Stomach (tissue), 9 donors: ENCODE results near the gene ZNF763. TPM values are rescaled to one million over a fixed set of nuclear protein-coding genes. Genes with fewer than 3 reads are reported as not detected.
"Not testable (repeated sequence)": the region's sequence is repeated elsewhere in the genome, so short reads cannot be mapped to it uniquely, and the experiment has no call there.

ENCODE experiments used
- DNase-seq, 2 donors: peaks; one replicate each; pipeline versions ENCODE4 v3.0.0 to v3.0.0-alpha.2; 2013 to 2019
- H3K27ac ChIP-seq, 5 donors: fragments of 200-600 bp in 4 of 5; sonication (generic) in 4 of 5; one replicate each; pipeline ENCODE4 v1.5.1; 2013 to 2019; ENCODE audit warnings: mild to moderate bottlenecking in 1 of 5, moderate library complexity in 1 of 5
- H3K27me3 ChIP-seq, 3 donors: fragments of 200-600 bp; sonication (generic); one replicate each; pipeline ENCODE4 v1.5.1; 2017 to 2019; ENCODE audit warnings: mixed run types in 1 of 3
- H3K36me3 ChIP-seq, 4 donors: fragments of 200-600 bp; sonication (generic); 1 replicate in 3 of 4; 2 replicates in 1 of 4; pipeline ENCODE4 v1.5.1; 2016 to 2019
- H3K4me1 ChIP-seq, 4 donors: fragments of 200-600 bp; sonication (generic); one replicate each; pipeline ENCODE4 v1.5.1; 2016 to 2019
- H3K4me3 ChIP-seq, 4 donors: fragments of 200-600 bp; sonication (generic) in 3 of 4; one replicate each; pipeline ENCODE4 v1.5.1; 2016 to 2019; ENCODE audit warnings: mild to moderate bottlenecking in 1 of 4
- H3K9me3 ChIP-seq, 4 donors: fragments of 200-600 bp; sonication (generic); one replicate each; pipeline ENCODE4 v1.5.1; 2016 to 2019
- EP300 ChIP-seq: sonication (generic); formaldehyde crosslinking; IDR thresholded peaks from one replicate; pipeline ENCODE4 v1.6.1; 2017; ENCODE audit warnings: antibody characterized with exemption
- POLR2A ChIP-seq, 4 donors: fragments of 450-650 bp; IDR thresholded peaks; one replicate each; pipeline ENCODE4 v1.6.1; 2016; ENCODE audit warnings: antibody characterized with exemption in 4 of 4, control low read depth in 2 of 4, mild to moderate bottlenecking in 1 of 4, moderate library complexity in 1 of 4
- POLR2AphosphoS5 ChIP-seq, 3 donors: sonication (generic); formaldehyde crosslinking; IDR thresholded peaks; one replicate each; pipeline ENCODE4 v1.6.1; 2016; ENCODE audit warnings: antibody characterized with exemption in 3 of 3
- WGBS, 5 donors: extraction: QIAGEN DNeasy Blood & Tissue Kit in 3 of 5; methylation state at CpG; one replicate each; pipeline versions ENCODE4 v1.1.5 to v1.1.7; 2013 to 2018; 5-methylcytosine and 5-hydroxymethylcytosine counted together
- intact Hi-C: fragments of 100-400 bp; cut with DNase I; formaldehyde crosslinking; loops from one replicate; pipeline ENCODE4 v1.15.1; 2023; ENCODE audit warnings: low total_unique reads
- polyA plus RNA-seq, 3 donors: library from polyadenylated mRNA; stranded (reverse); fragments of 200-250 nt; gene quantifications; one replicate each; pipeline ENCODE4 v1.2.3, GENCODE V29; 2013
- total RNA-seq, 5 donors: library from RNA; depleted of rRNA; stranded (reverse); fragments of >200 nt; gene quantifications; one replicate each; pipeline versions ENCODE4 v1.1.0 to v1.2.3, GENCODE V29; 2014 to 2016
- TF ChIP-seq, protein P1 (sequence below), 7 experiments: fragments of 450-650 bp in 4 of 7; fragments of 200-600 bp in 3 of 7; sonication (generic) in 3 of 7; IDR thresholded peaks; one replicate each; pipeline ENCODE4 v1.5.1; 2016 to 2019; ENCODE audit warnings: antibody characterized with exemption in 7 of 7, control low read depth in 2 of 7, mild to moderate bottlenecking in 1 of 7
- donor health status: healthy with polysubstance abuse.
- donor health status: Bipolar disorder and iron deficiency.
- donor health status: healthy.

ZNF763 gene
- total and polyA plus RNA-seq, 8 donors, result 1.3 to 5.7 (median 3.3) TPM; not detected in 1

DNA sequence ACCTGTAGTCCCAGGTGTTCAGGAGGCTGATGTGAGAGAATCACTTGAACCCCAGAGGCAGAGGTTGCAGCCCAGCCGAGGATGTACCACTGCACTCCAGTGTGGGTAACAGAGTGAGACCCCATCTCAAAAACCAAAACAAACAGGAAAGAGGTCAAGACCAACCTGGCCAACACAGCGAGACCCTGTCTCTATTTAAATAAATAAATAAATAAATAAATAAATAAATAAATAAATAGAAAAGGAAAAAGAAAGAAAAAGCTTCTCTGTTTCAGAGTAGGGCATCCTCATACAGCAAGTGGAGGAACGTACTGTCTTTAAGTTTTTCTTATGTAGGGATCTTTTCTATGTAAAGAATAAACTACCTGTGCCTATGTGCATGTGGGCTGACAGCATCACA, 37.6 kb upstream of the ZNF763 start:
- Histone ChIP-seq H3K9me3 (peaks cover 0 to 4% (median 0%) of the 10 kb centered on the region in 4 donors), H3K36me3 (peaks cover 0 to 8% (median 4%) of the 10 kb centered on the region in 4 donors), H3K27ac (no peak overlapping the region), H3K27me3 (no peaks in the 10 kb centered on the region), H3K4me1 (peaks cover 14 to 53% (median 32%) of the 10 kb centered on the region in 4 donors), H3K4me3 (no peak overlapping the region)
- WGBS, 5 donors, result 91 to 98% (median 96%) methylated on average over 3 of the region's 3 CpGs
- TF ChIP-seq EP300, result no peak
- TF ChIP-seq POLR2AphosphoS5 (IDR thresholded peaks at IDR 0.05), result no peak
- TF ChIP-seq, protein P1, sequence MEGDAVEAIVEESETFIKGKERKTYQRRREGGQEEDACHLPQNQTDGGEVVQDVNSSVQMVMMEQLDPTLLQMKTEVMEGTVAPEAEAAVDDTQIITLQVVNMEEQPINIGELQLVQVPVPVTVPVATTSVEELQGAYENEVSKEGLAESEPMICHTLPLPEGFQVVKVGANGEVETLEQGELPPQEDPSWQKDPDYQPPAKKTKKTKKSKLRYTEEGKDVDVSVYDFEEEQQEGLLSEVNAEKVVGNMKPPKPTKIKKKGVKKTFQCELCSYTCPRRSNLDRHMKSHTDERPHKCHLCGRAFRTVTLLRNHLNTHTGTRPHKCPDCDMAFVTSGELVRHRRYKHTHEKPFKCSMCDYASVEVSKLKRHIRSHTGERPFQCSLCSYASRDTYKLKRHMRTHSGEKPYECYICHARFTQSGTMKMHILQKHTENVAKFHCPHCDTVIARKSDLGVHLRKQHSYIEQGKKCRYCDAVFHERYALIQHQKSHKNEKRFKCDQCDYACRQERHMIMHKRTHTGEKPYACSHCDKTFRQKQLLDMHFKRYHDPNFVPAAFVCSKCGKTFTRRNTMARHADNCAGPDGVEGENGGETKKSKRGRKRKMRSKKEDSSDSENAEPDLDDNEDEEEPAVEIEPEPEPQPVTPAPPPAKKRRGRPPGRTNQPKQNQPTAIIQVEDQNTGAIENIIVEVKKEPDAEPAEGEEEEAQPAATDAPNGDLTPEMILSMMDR (IDR thresholded peaks at IDR 0.05), result no peak
- no peak for TF ChIP-seq POLR2A (IDR thresholded peaks at IDR 0.05)
- DNase-seq, result no peak
- intact Hi-C loops, result loop anchor here (10.0 kb wide), 1 partner anchor 58 kb away; no protein-coding TSS in a partner anchor

DNA sequence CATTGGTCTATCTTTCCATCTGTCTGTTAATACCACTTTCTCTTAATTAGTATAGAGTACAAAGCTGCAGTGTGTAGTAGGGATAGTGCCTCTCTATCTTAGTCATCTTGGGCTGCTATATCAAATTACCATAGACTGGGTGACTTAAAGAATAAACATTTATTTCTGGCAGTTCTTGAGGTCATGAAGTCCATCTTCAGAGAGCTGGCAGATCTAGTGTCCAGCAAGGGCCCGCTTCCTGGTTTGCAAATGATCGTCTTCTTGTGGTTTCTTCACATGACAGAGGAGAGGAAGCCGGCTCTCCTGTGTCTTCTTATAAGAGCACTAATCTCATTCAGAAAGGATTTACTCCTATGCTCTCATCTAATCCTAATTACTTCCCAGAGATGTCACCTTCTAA, 33.8 kb upstream of the ZNF763 start:
- H3K4me1 ChIP-seq, result peaks cover 5 to 21% (median 12%) of the 10 kb centered on the region in 4 donors
- peaks cover 0 to 37% (median 12%) of the 10 kb centered on the region in 4 donors for H3K9me3 ChIP-seq
- peaks cover 0 to 30% (median 13%) of the 10 kb centered on the region in 4 donors for H3K36me3 ChIP-seq
- DNase-seq, result no peak
- H3K27me3 ChIP-seq, result no peaks in the 10 kb centered on the region
- 67 to 88% (median 79%) methylated on average over 3 of the region's 3 CpGs for WGBS, 5 donors
- no peak overlapping the region for H3K4me3 ChIP-seq
- no peak overlapping the region for H3K27ac ChIP-seq
- no peak for TF ChIP-seq POLR2A (IDR thresholded peaks at IDR 0.05)
- no peak for TF ChIP-seq EP300
- TF ChIP-seq POLR2AphosphoS5 (IDR thresholded peaks at IDR 0.05), result no peak
- TF ChIP-seq, protein P1 (IDR thresholded peaks at IDR 0.05), result no peak
- intact Hi-C loops, result no loop called here

DNA sequence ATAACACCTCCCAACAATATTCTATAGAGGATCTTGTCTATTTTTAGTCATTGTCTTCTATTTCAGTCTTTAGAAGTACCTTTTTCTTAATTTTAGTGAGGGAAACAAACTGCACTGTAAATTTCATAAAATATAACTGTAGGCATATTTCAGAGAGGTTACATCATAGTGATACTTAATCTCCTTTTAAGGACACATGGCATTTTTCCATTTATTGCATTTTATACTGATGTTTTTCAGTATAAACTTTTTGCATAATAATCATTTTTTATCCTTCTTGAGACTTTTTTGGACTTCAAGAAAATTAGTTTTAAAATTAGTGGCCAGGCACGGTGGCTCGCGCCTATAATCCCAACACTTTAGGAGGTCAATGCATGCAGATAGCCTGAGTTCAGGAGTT, 33.3 kb upstream of the ZNF763 start:
- Histone ChIP-seq H3K9me3 (peaks cover 0 to 41% (median 14%) of the 10 kb centered on the region in 4 donors), H3K27me3 (no peaks in the 10 kb centered on the region), H3K4me3 (no peak overlapping the region), H3K36me3 (peaks cover 0 to 30% (median 13%) of the 10 kb centered on the region in 4 donors), H3K4me1 (peaks cover under 1 to 17% (median 8%) of the 10 kb centered on the region in 4 donors), H3K27ac (no peak overlapping the region)
- TF ChIP-seq, protein P1 (IDR thresholded peaks at IDR 0.05), result no peak
- TF ChIP-seq EP300, result no peak
- no peak for TF ChIP-seq POLR2A (IDR thresholded peaks at IDR 0.05)
- no peak for TF ChIP-seq POLR2AphosphoS5 (IDR thresholded peaks at IDR 0.05)
- 96 to 99% (median 98%) methylated on average over 3 of the region's 3 CpGs for WGBS, 5 donors
- no peak for DNase-seq
- intact Hi-C loops, result no loop called here

DNA sequence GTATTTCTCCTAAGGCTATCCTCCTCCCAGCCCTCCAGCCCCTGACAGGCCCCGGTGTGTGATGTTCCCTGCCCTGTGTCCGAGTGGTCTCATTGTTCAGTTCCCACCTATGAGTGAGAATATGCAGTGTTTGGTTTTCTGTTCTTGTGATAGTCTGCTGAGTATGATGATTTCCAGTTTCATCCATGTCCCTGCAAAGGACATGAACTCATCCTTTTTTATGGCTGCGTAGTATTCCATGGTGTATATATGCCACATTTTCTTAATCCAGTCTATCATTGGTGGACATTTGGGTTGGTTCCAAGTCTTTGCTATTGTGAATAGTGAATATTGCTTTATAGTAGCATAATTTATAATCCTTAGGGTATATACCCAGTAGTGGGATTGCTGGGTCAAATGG, 29.0 kb upstream of the ZNF763 start:
- H3K27me3 ChIP-seq, H3K4me1 ChIP-seq, H3K4me3 ChIP-seq, DNase-seq, intact Hi-C loops, H3K27ac ChIP-seq: not testable (repeated sequence)
- Histone ChIP-seq H3K36me3 (peaks cover 8 to 59% (median 33%) of the 10 kb centered on the region in 4 donors), H3K9me3 (peaks cover 7 to 74% (median 41%) of the 10 kb centered on the region in 4 donors)
- WGBS, 5 donors, result 95 to 99% (median 98%) methylated on average over 3 of the region's 3 CpGs

DNA sequence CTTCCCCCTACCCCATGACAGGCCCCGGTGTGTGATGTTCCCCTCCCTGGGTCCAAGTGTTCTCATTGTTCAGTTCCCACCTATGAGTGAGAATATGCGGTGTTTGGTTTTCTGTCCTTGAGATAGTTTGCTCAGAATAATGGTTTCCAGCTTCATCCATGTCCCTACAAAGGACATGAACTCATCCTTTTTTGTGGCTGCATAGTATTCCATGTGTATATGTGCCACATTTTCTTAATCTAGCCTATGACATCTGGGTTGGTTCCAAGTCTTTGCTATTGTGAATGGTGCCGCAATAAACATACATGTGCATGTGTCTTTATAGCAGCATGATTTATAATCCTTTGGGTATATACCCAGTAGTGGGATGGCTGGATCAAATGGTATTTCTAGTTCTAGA, 26.5 kb upstream of the ZNF763 start:
- peaks cover 32 to 91% (median 66%) of the 10 kb centered on the region in 4 donors for H3K9me3 ChIP-seq
- H3K4me1 ChIP-seq, H3K27ac ChIP-seq, DNase-seq, H3K4me3 ChIP-seq, intact Hi-C loops, H3K27me3 ChIP-seq: not testable (repeated sequence)
- H3K36me3 ChIP-seq, result peaks cover 21 to 77% (median 53%) of the 10 kb centered on the region in 4 donors
- 96 to 100% (median 97%) methylated on average over 3 of the region's 3 CpGs for WGBS, 5 donors

DNA sequence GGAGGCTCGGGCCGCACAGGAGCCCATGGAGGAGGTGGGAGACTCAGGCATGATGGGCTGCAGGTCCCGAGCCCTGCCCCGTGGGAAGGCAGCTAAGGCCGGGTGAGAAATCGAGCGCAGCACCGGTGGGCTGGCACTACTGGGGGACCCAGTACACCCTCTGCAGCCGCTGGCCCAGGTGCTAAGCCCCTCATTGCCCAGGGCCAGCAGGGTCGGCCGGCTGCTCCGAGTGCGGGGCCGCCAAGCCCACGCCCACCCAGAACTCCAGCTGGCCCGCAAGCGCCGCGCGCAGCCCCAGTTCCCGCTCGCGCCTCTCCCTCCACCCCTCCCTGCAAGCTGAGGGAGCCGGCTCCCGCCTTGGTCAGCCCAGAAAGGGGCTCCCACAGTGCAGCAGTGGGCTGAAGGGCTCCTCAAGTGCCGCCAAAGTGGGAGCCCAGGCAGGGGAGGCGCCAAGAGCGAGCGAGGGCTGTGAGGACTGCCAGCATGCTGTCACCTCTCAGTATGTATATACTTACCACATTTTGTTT, 23.4 kb upstream of the ZNF763 start:
- WGBS, 5 donors, result 96 to 99% (median 98%) methylated on average over 24 to 29 of the region's 29 CpGs
- Histone ChIP-seq H3K9me3 (peaks cover 62 to 93% (median 83%) of the 10 kb centered on the region in 4 donors), H3K36me3 (peaks cover 46 to 85% (median 74%) of the 10 kb centered on the region in 4 donors)
- intact Hi-C loops, DNase-seq, H3K4me3 ChIP-seq, H3K27me3 ChIP-seq, H3K4me1 ChIP-seq, H3K27ac ChIP-seq: not testable (repeated sequence)
